Epithelial cell of proximal tubule (primary cell): ENCODE results near the gene SLC9A9. TPM values are rescaled to one million over a fixed set of nuclear protein-coding genes. Genes with fewer than 3 reads are reported as not detected.
A peak's percentile ranks its signal among the peaks of the same experiment; 100 is the strongest.

Experiments
- DNase-seq: peaks from one replicate; pipeline ENCODE4 v3.0.0-alpha.2; 2011; ENCODE audit warnings: low read depth
- H3K4me3 ChIP-seq: 2 replicates; pipeline ENCODE4 v1.5.1; 2011; ENCODE audit warnings: low read depth, mild to moderate bottlenecking, low read length
- total RNA-seq: library from RNA; depleted of rRNA; stranded (reverse); fragments of >200 nt; gene quantifications from 2 replicates; pipeline ENCODE4 v1.2.3, GENCODE V29; 2015
- TF ChIP-seq, protein P1 (sequence below): conservative IDR thresholded peaks from 2 replicates; pipeline ENCODE4 v1.5.1; 2012; ENCODE audit warnings: low read depth, mild to moderate bottlenecking, low read length

SLC9A9 gene
- total RNA-seq, 1 donor from 2014 or later: 0.17 TPM

DNA sequence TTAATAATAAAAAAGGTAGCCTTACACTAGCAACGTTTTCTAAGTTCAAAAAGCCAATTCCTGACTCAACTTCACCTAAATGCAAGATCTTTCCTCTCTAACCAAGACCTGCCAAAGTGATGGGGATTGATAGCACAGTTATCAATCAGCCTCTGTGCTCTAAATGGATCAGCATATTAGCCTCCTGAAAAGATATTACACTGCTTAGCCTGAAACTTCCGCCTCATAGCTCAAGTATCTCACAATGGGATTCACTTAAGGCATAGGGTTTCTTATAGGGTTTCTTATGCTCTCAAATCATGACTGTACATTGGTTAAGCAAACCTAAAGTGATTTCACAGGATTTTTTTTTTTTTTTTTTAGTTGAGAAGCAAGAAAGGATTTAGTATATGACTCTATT lies 436 bp upstream of the SLC9A9 start:
- no peak overlapping the region for H3K4me3 ChIP-seq
- TF ChIP-seq, protein P1, sequence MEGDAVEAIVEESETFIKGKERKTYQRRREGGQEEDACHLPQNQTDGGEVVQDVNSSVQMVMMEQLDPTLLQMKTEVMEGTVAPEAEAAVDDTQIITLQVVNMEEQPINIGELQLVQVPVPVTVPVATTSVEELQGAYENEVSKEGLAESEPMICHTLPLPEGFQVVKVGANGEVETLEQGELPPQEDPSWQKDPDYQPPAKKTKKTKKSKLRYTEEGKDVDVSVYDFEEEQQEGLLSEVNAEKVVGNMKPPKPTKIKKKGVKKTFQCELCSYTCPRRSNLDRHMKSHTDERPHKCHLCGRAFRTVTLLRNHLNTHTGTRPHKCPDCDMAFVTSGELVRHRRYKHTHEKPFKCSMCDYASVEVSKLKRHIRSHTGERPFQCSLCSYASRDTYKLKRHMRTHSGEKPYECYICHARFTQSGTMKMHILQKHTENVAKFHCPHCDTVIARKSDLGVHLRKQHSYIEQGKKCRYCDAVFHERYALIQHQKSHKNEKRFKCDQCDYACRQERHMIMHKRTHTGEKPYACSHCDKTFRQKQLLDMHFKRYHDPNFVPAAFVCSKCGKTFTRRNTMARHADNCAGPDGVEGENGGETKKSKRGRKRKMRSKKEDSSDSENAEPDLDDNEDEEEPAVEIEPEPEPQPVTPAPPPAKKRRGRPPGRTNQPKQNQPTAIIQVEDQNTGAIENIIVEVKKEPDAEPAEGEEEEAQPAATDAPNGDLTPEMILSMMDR: no peak
- DNase-seq: no peak

DNA sequence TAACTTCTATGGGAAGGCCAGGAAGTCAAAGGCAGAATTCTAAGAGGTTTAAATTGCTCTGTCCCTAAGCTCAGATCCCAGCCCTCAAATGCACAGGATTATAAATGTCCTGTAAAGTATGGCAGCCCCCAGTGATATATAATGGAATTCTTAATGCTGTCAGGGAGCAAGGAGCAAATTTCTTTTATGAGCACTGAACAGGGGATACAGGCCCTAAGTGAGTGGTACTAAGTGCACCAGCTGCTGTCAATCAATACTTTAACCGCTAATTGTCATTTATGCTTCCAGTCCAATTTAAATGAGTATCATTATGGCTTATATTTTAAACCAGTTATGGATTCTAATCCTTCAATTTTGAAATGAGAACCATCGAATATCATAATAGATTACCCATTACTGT lies 4.7 kb downstream of the SLC9A9 start:
- TF ChIP-seq, protein P1: no peak
- H3K4me3 ChIP-seq: no peak overlapping the region
- no peak for DNase-seq

DNA sequence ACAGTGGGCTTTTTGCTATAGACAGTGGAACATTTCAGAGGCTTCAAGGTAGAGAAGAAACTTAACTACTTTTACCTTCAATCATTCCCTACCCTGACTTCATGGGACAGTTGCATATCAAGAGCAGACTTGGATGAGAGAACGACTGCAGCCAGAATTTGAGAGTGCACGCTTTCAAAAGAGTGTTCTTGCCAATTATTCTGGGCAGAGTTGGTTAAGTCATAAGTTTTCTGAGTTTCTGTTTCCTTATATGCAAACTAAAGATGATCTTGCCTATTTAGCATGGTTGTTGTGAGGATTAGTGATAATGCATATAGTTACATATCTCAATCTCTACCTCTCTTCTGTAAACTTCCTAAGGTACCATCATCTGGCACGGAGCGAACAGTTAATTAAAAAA lies 7.6 kb downstream of the SLC9A9 start:
- TF ChIP-seq, protein P1: no peak
- H3K4me3 ChIP-seq: no peak overlapping the region
- DNase-seq: no peak

DNA sequence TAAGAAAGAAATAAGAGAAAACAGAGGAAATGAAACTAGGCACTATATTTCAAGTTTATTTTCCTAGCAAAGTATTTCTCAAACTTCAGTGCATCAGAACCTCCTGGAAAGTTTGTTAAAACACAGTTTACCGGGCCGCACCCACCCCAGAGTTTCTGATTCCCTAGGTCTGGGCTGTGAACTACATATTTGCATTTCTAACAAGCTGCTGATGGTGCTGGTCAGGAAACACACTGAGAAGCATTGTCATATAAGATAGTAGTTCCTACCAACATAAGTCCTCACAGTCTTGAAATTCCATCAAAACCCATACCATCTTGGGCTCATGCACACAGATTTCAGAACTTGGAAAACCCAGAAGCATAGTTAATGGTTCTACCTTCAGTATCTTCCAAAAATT lies 8.3 kb downstream of the SLC9A9 start:
- no peak overlapping the region for H3K4me3 ChIP-seq
- TF ChIP-seq, protein P1: no peak
- DNase-seq: no peak

DNA sequence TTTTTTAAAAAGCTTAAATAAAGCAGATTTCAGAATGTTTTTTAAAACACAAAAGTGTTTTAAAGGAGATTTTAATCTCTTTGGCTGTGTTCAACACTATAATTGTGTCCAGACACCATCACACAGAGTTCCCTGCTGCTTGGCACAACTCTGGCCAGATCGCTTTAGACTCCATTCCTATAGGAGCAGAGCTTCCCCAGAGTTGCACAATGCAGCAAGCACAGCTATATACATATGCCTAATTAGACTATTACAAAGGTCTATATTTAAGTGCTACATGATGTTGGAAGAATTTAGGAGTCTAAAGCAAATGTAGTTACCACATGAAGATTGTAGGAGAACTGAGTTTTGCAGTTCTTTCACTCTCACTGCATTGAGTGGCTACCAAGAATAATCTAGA lies 11.2 kb downstream of the SLC9A9 start:
- TF ChIP-seq, protein P1: no peak
- H3K4me3 ChIP-seq: no peak overlapping the region
- DNase-seq: no peak

DNA sequence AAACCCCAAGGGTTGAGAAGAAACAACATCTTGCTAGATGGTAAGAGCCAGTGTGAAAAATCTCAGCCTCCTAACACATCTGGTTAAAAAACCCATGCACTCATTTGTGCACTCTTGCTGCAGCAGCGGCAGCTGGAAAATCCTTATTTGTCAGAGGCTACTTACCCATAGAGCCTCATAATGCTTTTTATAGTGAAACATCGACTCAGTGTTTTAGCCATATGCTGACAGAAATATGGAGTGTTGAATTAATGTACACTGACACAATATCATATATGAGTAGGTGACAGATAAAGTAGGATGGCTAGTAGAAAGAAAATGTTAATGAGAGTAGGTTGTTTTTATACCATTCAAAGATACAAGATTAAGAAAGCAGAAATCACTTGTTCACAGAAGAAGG lies 13.0 kb downstream of the SLC9A9 start:
- no peak overlapping the region for H3K4me3 ChIP-seq
- no peak for DNase-seq
- TF ChIP-seq, protein P1: no peak

DNA sequence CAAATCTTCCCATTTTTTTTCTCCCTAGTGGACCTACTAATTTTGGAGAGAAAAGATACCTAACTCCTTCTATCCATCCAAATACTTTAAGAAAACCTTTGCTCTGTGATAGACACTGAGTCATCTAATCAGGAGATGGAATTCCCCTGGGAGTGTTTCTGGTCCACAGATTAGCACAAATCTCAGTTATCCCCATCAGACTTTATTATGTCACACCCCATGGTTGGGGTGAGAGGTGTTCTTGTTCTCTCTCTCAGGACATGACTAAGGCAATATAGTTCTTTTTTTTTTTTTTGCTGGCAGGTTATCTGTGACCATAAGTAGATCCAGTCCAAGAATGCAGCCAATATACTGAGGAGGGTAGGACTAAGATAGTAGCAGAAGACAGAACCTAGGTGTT lies 15.8 kb downstream of the SLC9A9 start:
- DNase-seq: peak; percentile 91
- no peak overlapping the region for H3K4me3 ChIP-seq
- TF ChIP-seq, protein P1: no peak
